Left lung (tissue), 10 donors: ENCODE measurements around the gene PROK1. TPM values are rescaled to one million over a fixed set of nuclear protein-coding genes. Genes with fewer than 3 reads are reported as not detected.

Source experiments
- ATAC-seq: fragments of 200-7000 bp; cut with Tn5 transposase; one replicate; pipeline ENCODE4 v1.9.1; 2020; ENCODE audit warnings: moderate library complexity
- DNase-seq, 4 donors: peaks; one replicate each; pipeline ENCODE4 v3.0.0-alpha.2; 2013 to 2020
- H3K27ac ChIP-seq, 2 donors: fragments of 200-600 bp; sonication (generic) in 1 of 2; one replicate each; pipeline versions ENCODE4 v1.5.0 to v1.8.0; 2020 to 2021
- H3K27me3 ChIP-seq, 2 donors: fragments of 200-600 bp; sonication (generic) in 1 of 2; one replicate each; pipeline versions ENCODE4 v1.5.0 to v1.8.0; 2020 to 2021
- H3K36me3 ChIP-seq, 2 donors: fragments of 200-600 bp; sonication (generic) in 1 of 2; one replicate each; pipeline versions ENCODE4 v1.5.0 to v1.8.0; 2020 to 2021
- H3K4me1 ChIP-seq, 2 donors: fragments of 200-600 bp; one replicate each; pipeline ENCODE4 v1.8.0; 2021
- H3K4me3 ChIP-seq, 2 donors: fragments of 200-600 bp; sonication (generic) in 1 of 2; one replicate each; pipeline versions ENCODE4 v1.5.0 to v1.8.0; 2020 to 2021; ENCODE audit warnings: mild to moderate bottlenecking in 1 of 2
- H3K9me3 ChIP-seq, 2 donors: fragments of 200-600 bp; sonication (generic) in 1 of 2; one replicate each; pipeline versions ENCODE4 v1.5.0 to v1.8.0; 2020 to 2021
- intact Hi-C, 2 donors: fragments of 100-400 bp; cut with DNase I; formaldehyde crosslinking; loops; one replicate each; pipeline versions ENCODE4 v1.11.2 to v1.14.2; 2022
- polyA plus RNA-seq, 6 donors: library from polyadenylated mRNA; unstranded; fragments of 120-200 nt; gene quantifications; one replicate each; pipeline ENCODE4 v1.2.1, GENCODE V29; 2013; ENCODE audit not compliant: insufficient read length in 6 of 6
- total RNA-seq, 2 donors: library from RNA; stranded (reverse); fragmentation: NEBNext Ultra II Directional; extraction: Animal tissue kit (Norgen Biotek cat#: 25700); gene quantifications; one replicate each; pipeline ENCODE4 v1.2.1, GENCODE V29; 2021
- TF ChIP-seq, protein P1 (sequence below), 2 donors: fragments of 200-600 bp; sonication (generic) in 1 of 2; IDR thresholded peaks; one replicate each; pipeline versions ENCODE4 v1.5.0 to v1.8.0; 2021; ENCODE audit warnings: antibody characterized with exemption in 2 of 2
- donor health status: DM: no; HTN: yes; CAD: no.
- donor health status: DM: no; HTN: no; CAD: no.

The PROK1 gene
- total and polyA plus RNA-seq, 8 donors = 0.10 to 0.13 TPM; not detected in 6

- H3K9me3 ChIP-seq = no peaks in the 10 kb centered on the region
- H3K36me3 ChIP-seq = no peaks in the 10 kb centered on the region
- H3K27me3 ChIP-seq = peaks cover 0 to 1% of the 10 kb centered on the region in 2 donors
- DNase-seq = no peak
- H3K4me1 ChIP-seq = peaks cover 20 to 21% of the 10 kb centered on the region in 2 donors
- ATAC-seq = no peak
- no peak overlapping the region for H3K4me3 ChIP-seq
- intact Hi-C loops = no loop called here
- TF ChIP-seq, protein P1, sequence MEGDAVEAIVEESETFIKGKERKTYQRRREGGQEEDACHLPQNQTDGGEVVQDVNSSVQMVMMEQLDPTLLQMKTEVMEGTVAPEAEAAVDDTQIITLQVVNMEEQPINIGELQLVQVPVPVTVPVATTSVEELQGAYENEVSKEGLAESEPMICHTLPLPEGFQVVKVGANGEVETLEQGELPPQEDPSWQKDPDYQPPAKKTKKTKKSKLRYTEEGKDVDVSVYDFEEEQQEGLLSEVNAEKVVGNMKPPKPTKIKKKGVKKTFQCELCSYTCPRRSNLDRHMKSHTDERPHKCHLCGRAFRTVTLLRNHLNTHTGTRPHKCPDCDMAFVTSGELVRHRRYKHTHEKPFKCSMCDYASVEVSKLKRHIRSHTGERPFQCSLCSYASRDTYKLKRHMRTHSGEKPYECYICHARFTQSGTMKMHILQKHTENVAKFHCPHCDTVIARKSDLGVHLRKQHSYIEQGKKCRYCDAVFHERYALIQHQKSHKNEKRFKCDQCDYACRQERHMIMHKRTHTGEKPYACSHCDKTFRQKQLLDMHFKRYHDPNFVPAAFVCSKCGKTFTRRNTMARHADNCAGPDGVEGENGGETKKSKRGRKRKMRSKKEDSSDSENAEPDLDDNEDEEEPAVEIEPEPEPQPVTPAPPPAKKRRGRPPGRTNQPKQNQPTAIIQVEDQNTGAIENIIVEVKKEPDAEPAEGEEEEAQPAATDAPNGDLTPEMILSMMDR (IDR thresholded peaks at IDR 0.05) = no peak
- H3K27ac ChIP-seq = no peak overlapping the region
These were observed 27.2 kb downstream of the PROK1 start for GRCh38 chr1:110477967-110478640.

- Histone ChIP-seq H3K4me3 (no peak overlapping the region), H3K27ac (no peak overlapping the region), H3K4me1 (peaks cover 20 to 23% of the 10 kb centered on the region in 2 donors), H3K36me3 (no peaks in the 10 kb centered on the region), H3K9me3 (no peaks in the 10 kb centered on the region), H3K27me3 (peaks cover 0 to 9% of the 10 kb centered on the region in 2 donors)
- ATAC-seq (no peak), DNase-seq (no peak)
- intact Hi-C loops = no loop called here
- TF ChIP-seq, protein P1 (IDR thresholded peaks at IDR 0.05) = no peak
These were observed 27.9 kb downstream of the PROK1 start for GRCh38 chr1:110478886-110479285.

GRCh38 chr1:110480356-110481096, 29.6 kb downstream of the PROK1 start:
- H3K9me3 ChIP-seq = no peaks in the 10 kb centered on the region
- intact Hi-C loops = no loop called here
- H3K4me3 ChIP-seq = no peak overlapping the region
- DNase-seq (no peak), ATAC-seq (no peak)
- TF ChIP-seq, protein P1 (IDR thresholded peaks at IDR 0.05) = no peak
- no peaks in the 10 kb centered on the region for H3K36me3 ChIP-seq
- H3K27me3 ChIP-seq = peaks cover 0 to 19% of the 10 kb centered on the region in 2 donors
- H3K4me1 ChIP-seq = peaks cover 20 to 23% of the 10 kb centered on the region in 2 donors
- no peak overlapping the region for H3K27ac ChIP-seq

GRCh38 chr1:110481968-110482623, 31.1 kb downstream of the PROK1 start:
- Histone ChIP-seq H3K27ac (peak overlapping the region in 1 of 2 donors; percentile 24), H3K36me3 (no peaks in the 10 kb centered on the region), H3K4me3 (no peak overlapping the region), H3K27me3 (peaks cover 0 to 20% of the 10 kb centered on the region in 2 donors), H3K4me1 (peaks cover 8 to 19% of the 10 kb centered on the region in 2 donors), H3K9me3 (no peaks in the 10 kb centered on the region)
- no peak for DNase-seq
- intact Hi-C loops = no loop called here
- TF ChIP-seq, protein P1 (IDR thresholded peaks at IDR 0.05) = no peak
- peak; percentile 26 for ATAC-seq
